A549 (cell line): ENCODE results near the gene IGF1. TPM values are rescaled to one million over a fixed set of nuclear protein-coding genes. Genes with fewer than 3 reads are reported as not detected.

Experiments
- ATAC-seq, 2 experiments: fragments of 200-7000 bp in 1 of 2; fragments of >200 bp in 1 of 2; cut with Nextera tagmentation in 1 of 2; cut with Tn5 transposase in 1 of 2; 3 replicates each; pipeline versions ENCODE4 v1.8.0 to v1.9.1; 2018 to 2020; ENCODE audit warnings: mild to moderate bottlenecking in 1 of 2, moderate library complexity in 1 of 2
- CTCF ChIA-PET: fragments of 300-600 bp; sonication (Branson Sonifier 250); formaldehyde crosslinking; extraction: SDS; loops from one replicate; lab custom pipeline; 2021; ENCODE audit warnings: antibody characterized with exemption, inconsistent platforms; lab: Yijun Ruan, JAX
- POLR2A ChIA-PET: fragments of 350-600 bp; formaldehyde crosslinking; extraction: SDS; loops from one replicate; lab custom pipeline; 2021; ENCODE audit warnings: antibody characterized with exemption, inconsistent platforms; lab: Yijun Ruan, JAX
- DNase-seq, 2 experiments: peaks; one replicate each; pipeline versions ENCODE4 v3.0.0 to v3.0.0-alpha.2; 2011 to 2016; ENCODE audit warnings: low read depth in 1 of 2, low spot score in 1 of 2
- FAIRE-seq: peaks from 2 replicates; lab custom pipeline; 2011; peaks lifted over from hg19 to GRCh38; lab: Jason Lieb, UNC
- H3K27ac ChIP-seq, 2 experiments: fragments of >200 bp; sonication (Bioruptor Twin); formaldehyde crosslinking; 3 replicates each; pipeline ENCODE4 v1.5.1; 2016 to 2017
- H3K4me1 ChIP-seq: fragments of >200 bp; sonication (Bioruptor Twin); formaldehyde crosslinking; 3 replicates; pipeline ENCODE4 v1.6.1; 2016
- H3K4me2 ChIP-seq: fragments of >200 bp; sonication (Bioruptor Twin); formaldehyde crosslinking; 3 replicates; pipeline ENCODE4 v1.6.1; 2016
- H3K4me3 ChIP-seq: fragments of >200 bp; sonication (Bioruptor Twin); formaldehyde crosslinking; 3 replicates; pipeline ENCODE4 v1.5.1; 2016
- H3K9me3 ChIP-seq: fragments of >200 bp; sonication (Bioruptor Twin); formaldehyde crosslinking; 3 replicates; pipeline ENCODE4 v1.6.1; 2016
- CBX2 ChIP-seq: fragments of 200-600 bp; sonication (generic); IDR thresholded peaks from 2 replicates; pipeline ENCODE4 v1.6.1; 2016; ENCODE audit warnings: low read depth, mild to moderate bottlenecking, borderline replicate concordance
- CBX8 ChIP-seq: fragments of 200-600 bp; sonication (generic); IDR thresholded peaks from 2 replicates; pipeline ENCODE4 v1.6.1; 2016
- CHD2 ChIP-seq: fragments of 150-350 bp; IDR thresholded peaks from 2 replicates; pipeline ENCODE4 v1.6.1; 2014; ENCODE audit warnings: low read length; ENCODE audit not compliant: partially characterized antibody
- EHF ChIP-seq: fragments of 250-450 bp; sonication (Bioruptor Pico); IDR thresholded peaks from 2 replicates; pipeline ENCODE4 v1.5.0; 2020; ENCODE audit warnings: mild to moderate bottlenecking
- FOXS1 ChIP-seq: fragments of 250-450 bp; sonication (Bioruptor Pico); IDR thresholded peaks from 2 replicates; pipeline ENCODE4 v1.5.0; 2020; ENCODE audit warnings: mild to moderate bottlenecking, moderate library complexity
- HDAC2 ChIP-seq: fragments of 200-600 bp; sonication (generic); IDR thresholded peaks from 2 replicates; pipeline ENCODE4 v1.6.1; 2016
- HOXA7 ChIP-seq: fragments of 250-450 bp; sonication (Bioruptor Pico); IDR thresholded peaks from 2 replicates; pipeline ENCODE4 v1.5.0; 2020; ENCODE audit warnings: mild to moderate bottlenecking, moderate library complexity
- HOXB13 ChIP-seq: fragments of 250-450 bp; sonication (Bioruptor Pico); IDR thresholded peaks from 2 replicates; pipeline ENCODE4 v1.5.0; 2020; ENCODE audit warnings: low read depth, mild to moderate bottlenecking, moderate library complexity
- JUN ChIP-seq, 2 experiments: fragments of >200 bp; sonication (Bioruptor Twin); formaldehyde crosslinking; IDR thresholded peaks; 2 replicates in 1 of 2; 3 replicates in 1 of 2; pipeline ENCODE4 v1.6.1; 2016 to 2017
- MAFK ChIP-seq: fragments of 450-650 bp; IDR thresholded peaks from 2 replicates; pipeline ENCODE4 v1.6.1; 2014; ENCODE audit not compliant: partially characterized antibody
- MAZ ChIP-seq: fragments of 150-350 bp; IDR thresholded peaks from 2 replicates; pipeline ENCODE4 v1.6.1; 2014; ENCODE audit warnings: antibody characterized with exemption, low read depth, low read length, borderline replicate concordance
- MYC ChIP-seq: IDR thresholded peaks from 2 replicates; pipeline ENCODE4 v1.6.1; 2012; ENCODE audit warnings: mild to moderate bottlenecking, inconsistent platforms, low read length, improper control_type of control experiment, borderline replicate concordance
- NFE2L2 ChIP-seq: fragments of 150-350 bp; conservative IDR thresholded peaks from 2 replicates; pipeline ENCODE4 v1.6.1; 2014; ENCODE audit warnings: low read length
- PHF8 ChIP-seq: fragments of 200-600 bp; sonication (generic); IDR thresholded peaks from 2 replicates; pipeline ENCODE4 v1.6.1; 2016; ENCODE audit warnings: low read depth, mild to moderate bottlenecking, antibody characterized with exemption, moderate library complexity, borderline replicate concordance
- POLR2A ChIP-seq: IDR thresholded peaks from 2 replicates; pipeline ENCODE4 v1.6.1; 2012; ENCODE audit warnings: mild to moderate bottlenecking, low read length
- POLR2AphosphoS2 ChIP-seq: conservative IDR thresholded peaks from 2 replicates; pipeline ENCODE4 v1.6.1; 2012; ENCODE audit warnings: low read length, improper control_type of control experiment, inconsistent platforms
- RCOR1 ChIP-seq: fragments of 150-350 bp; IDR thresholded peaks from 2 replicates; pipeline ENCODE4 v1.6.1; 2014; ENCODE audit warnings: antibody characterized with exemption, low read length, low read depth
- RFX5 ChIP-seq: fragments of 450-650 bp; IDR thresholded peaks from 2 replicates; pipeline ENCODE4 v1.7.1; 2014; ENCODE audit warnings: antibody characterized with exemption, mild to moderate bottlenecking, moderate library complexity
- RNF2 ChIP-seq: fragments of 200-600 bp; sonication (generic); IDR thresholded peaks from 2 replicates; pipeline ENCODE4 v1.6.1; 2016; ENCODE audit warnings: low read depth, mild to moderate bottlenecking, antibody characterized with exemption, moderate library complexity, borderline replicate concordance
- TFCP2L1 ChIP-seq: fragments of 250-450 bp; sonication (Bioruptor Pico); IDR thresholded peaks from 2 replicates; pipeline ENCODE4 v1.5.0; 2021; ENCODE audit warnings: mild to moderate bottlenecking
- USF2 ChIP-seq: fragments of 450-650 bp; IDR thresholded peaks from 2 replicates; pipeline ENCODE4 v1.6.1; 2014; ENCODE audit warnings: antibody characterized with exemption
- ZC3H11A ChIP-seq: fragments of 450-650 bp; IDR thresholded peaks from 2 replicates; pipeline ENCODE4 v1.6.1; 2014; ENCODE audit warnings: antibody characterized with exemption, mild to moderate bottlenecking
- ZNF302 ChIP-seq: fragments of 250-450 bp; sonication (Bioruptor Pico); IDR thresholded peaks from 2 replicates; pipeline ENCODE4 v1.9.0; 2021; ENCODE audit warnings: inconsistent platforms, mild to moderate bottlenecking, moderate library complexity
- WGBS: methylation state at CpG from one replicate; pipeline ENCODE4 v1.1.6; 2017; ENCODE audit errors: missing lambda C conversion rate; 5-methylcytosine and 5-hydroxymethylcytosine counted together
- polyA plus RNA-seq, 4 experiments: library from polyadenylated mRNA; depleted of rRNA in 3 of 4; stranded (reverse); fragments of >200 nt; fragmentation: RNase III in 1 of 4; extraction: RNeasy Plus Mini Kit Qiagen cat#74134 plus additional on column Dnase treatment in 1 of 4; gene quantifications; 2 replicates in 3 of 4; 3 replicates in 1 of 4; pipeline ENCODE4 v1.2.3, GENCODE V29; 2011 to 2017
- TF ChIP-seq, protein P1 (sequence below): fragments of >200 bp; sonication (Bioruptor Twin); formaldehyde crosslinking; IDR thresholded peaks from 3 replicates; pipeline ENCODE4 v1.5.1; 2016
- TF ChIP-seq, protein P2 (sequence below): IDR thresholded peaks from 2 replicates; pipeline ENCODE4 v1.6.1; 2012

The IGF1 gene
- polyA plus RNA-seq, 2 of the 4 experiments (the other 2 are of a cell fraction): 0.16 TPM; not detected in 1

DNA sequence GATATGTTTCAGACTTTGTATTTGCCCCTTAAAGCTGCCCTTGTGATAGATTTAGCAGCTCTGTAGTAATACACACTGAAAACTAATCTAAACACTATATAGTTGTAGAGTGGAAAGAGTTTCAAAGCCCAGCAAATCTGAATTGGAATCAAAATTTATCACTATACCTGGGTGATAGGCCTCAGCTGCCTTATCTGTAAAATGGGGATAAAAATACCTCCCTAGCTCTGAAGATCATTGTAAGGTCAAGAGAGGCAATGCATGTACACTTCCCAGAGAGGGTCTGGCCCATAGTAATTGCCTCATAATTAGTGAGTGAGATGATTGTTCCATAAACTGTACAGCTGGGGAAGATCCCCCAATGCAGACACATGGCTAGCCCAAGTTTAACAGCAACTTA, 103.6 kb downstream of the IGF1 start (continued):
- TF ChIP-seq, protein P1, sequence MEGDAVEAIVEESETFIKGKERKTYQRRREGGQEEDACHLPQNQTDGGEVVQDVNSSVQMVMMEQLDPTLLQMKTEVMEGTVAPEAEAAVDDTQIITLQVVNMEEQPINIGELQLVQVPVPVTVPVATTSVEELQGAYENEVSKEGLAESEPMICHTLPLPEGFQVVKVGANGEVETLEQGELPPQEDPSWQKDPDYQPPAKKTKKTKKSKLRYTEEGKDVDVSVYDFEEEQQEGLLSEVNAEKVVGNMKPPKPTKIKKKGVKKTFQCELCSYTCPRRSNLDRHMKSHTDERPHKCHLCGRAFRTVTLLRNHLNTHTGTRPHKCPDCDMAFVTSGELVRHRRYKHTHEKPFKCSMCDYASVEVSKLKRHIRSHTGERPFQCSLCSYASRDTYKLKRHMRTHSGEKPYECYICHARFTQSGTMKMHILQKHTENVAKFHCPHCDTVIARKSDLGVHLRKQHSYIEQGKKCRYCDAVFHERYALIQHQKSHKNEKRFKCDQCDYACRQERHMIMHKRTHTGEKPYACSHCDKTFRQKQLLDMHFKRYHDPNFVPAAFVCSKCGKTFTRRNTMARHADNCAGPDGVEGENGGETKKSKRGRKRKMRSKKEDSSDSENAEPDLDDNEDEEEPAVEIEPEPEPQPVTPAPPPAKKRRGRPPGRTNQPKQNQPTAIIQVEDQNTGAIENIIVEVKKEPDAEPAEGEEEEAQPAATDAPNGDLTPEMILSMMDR: no peak
- TF ChIP-seq ZC3H11A: no peak
- TF ChIP-seq CHD2: no peak

GRCh38 chr12:102376181-102376747, 104.1 kb downstream of the IGF1 start:
- CTCF ChIA-PET: interaction anchor here (1.5 kb wide), 1 partner anchor 14 kb away, joined by 3 read pairs; no protein-coding TSS in a partner anchor
- TF ChIP-seq MAFK: peak; percentile 48
- TF ChIP-seq CBX8: no peak
- no peak for TF ChIP-seq EHF (CRISPR knock-in tag)
- no peak for TF ChIP-seq ZC3H11A
- TF ChIP-seq CBX2: no peak
- no peak for TF ChIP-seq HDAC2
- TF ChIP-seq RNF2: no peak
- no peak for TF ChIP-seq NFE2L2
- no peak overlapping the region for H3K4me3 ChIP-seq
- no peak for ATAC-seq
- FAIRE-seq: no peak
- H3K4me2 ChIP-seq: no peak overlapping the region
- POLR2A ChIA-PET: no interaction called here
- 67% methylated on average over 5 of the region's 5 CpGs for WGBS
- H3K4me1 ChIP-seq: no peaks in the 10 kb centered on the region
- H3K27ac ChIP-seq: no peak overlapping the region
- no peak for DNase-seq
- no peaks in the 10 kb centered on the region for H3K9me3 ChIP-seq

DNA sequence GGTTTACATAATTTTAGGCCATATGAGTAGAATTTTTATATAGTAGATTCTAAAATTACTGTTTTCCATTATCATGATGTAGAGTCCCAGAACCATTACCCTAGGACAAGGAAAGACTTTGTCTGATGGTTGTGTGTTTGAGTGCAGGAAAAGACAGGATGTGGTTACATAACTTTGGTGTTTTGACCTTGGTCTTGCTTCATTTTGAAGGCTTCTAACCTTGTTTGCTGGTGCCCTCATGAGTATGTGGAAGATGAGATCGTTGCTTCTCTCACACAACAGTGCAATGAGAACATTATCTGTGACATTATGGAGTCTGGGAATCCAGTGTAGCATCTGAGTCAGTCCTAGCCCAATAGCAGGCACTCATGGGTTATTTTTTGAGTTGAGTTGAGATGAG, 106.2 kb downstream of the IGF1 start:
- no peak for DNase-seq
- H3K4me2 ChIP-seq: no peak overlapping the region
- H3K27ac ChIP-seq: no peak overlapping the region
- 0% methylated on average over 1 of the region's 1 CpG for WGBS
- POLR2A ChIA-PET: no interaction called here
- TF ChIP-seq, protein P2, sequence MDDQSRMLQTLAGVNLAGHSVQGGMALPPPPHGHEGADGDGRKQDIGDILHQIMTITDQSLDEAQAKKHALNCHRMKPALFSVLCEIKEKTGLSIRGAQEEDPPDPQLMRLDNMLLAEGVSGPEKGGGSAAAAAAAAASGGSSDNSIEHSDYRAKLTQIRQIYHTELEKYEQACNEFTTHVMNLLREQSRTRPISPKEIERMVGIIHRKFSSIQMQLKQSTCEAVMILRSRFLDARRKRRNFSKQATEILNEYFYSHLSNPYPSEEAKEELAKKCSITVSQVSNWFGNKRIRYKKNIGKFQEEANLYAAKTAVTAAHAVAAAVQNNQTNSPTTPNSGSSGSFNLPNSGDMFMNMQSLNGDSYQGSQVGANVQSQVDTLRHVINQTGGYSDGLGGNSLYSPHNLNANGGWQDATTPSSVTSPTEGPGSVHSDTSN: no peak
- TF ChIP-seq FOXS1 (CRISPR knock-in tag) (no peak), POLR2A (no peak), USF2 (no peak), RFX5 (no peak), MYC (no peak), NFE2L2 (no peak), TFCP2L1 (CRISPR knock-in tag) (no peak), HOXA7 (CRISPR knock-in tag) (no peak)
- CTCF ChIA-PET: no interaction called here
- H3K4me1 ChIP-seq: no peaks in the 10 kb centered on the region
- ATAC-seq: no peak
- FAIRE-seq: no peak
- no peaks in the 10 kb centered on the region for H3K9me3 ChIP-seq
- no peak overlapping the region for H3K4me3 ChIP-seq

DNA sequence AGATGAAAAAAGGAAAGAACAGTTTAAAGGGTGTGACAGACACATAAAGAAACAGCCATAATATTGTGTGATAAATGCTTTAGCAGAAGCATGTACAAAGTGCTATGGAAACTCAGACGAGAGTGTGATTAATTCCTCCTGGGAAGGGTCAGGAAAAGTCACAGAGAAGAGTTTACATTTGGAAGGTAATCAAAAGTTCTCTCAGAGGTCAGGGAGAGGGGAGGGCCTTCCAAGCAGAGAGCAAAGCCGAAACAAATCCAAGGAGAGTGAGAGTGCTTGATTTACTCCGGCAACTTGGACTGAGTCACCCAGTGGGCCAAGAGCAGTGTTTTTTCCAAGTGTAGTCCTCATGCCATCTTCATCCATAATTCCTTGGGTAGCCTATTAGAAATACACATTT, 108.3 kb downstream of the IGF1 start:
- ATAC-seq (no peak), DNase-seq (no peak)
- no peaks in the 10 kb centered on the region for H3K4me1 ChIP-seq
- TF ChIP-seq ZNF302 (CRISPR knock-in tag) (no peak), MAZ (no peak), POLR2AphosphoS2 (no peak), USF2 (no peak), HOXB13 (CRISPR knock-in tag) (no peak), EHF (CRISPR knock-in tag) (no peak), JUN (IDR thresholded peaks at IDR 0.05) (no peak), PHF8 (no peak), CHD2 (no peak), RCOR1 (no peak)
- TF ChIP-seq, all 56 proteins: peak for 0
- no peak overlapping the region for H3K4me3 ChIP-seq
- CTCF ChIA-PET: no interaction called here
- H3K4me2 ChIP-seq: no peak overlapping the region
- 0 out of 3 replicates have a peak, but pooled peaks cover 6% of the 10 kb centered on the region for H3K9me3 ChIP-seq
- 44% methylated on average over 3 of the region's 3 CpGs for WGBS
- H3K27ac ChIP-seq: no peak overlapping the region
- POLR2A ChIA-PET: no interaction called here
- FAIRE-seq: no peak
